GM19351 (cell line): ENCODE measurements around the gene SRGAP3.

Experiments
- ATAC-seq: cut with Tn5 transposase; IDR thresholded peaks from one replicate; pipeline ENCODE4 v1.9.1; 2021; ENCODE audit warnings: mild to moderate bottlenecking, moderate library complexity; ENCODE audit not compliant: unreplicated experiment

The SRGAP3 gene

DNA sequence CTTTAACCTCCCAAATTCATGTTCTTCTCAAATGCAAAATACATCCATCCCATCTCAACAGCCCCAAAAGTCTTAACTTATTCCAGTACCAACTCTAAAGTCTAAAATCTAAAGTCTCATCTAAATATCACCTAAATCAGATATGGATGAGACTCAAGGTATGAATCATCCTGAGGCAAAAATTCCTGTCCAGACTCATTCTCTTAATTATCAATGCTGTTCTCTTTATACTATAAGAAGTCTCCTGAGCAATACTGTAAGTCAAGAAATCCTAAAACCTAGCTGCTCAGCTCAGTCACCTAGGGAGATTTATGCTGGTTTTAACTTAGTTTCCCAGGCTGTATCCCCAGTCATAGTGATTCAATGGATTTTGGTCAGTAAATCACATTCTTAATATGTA, 297.3 kb downstream of the SRGAP3 start:
- ATAC-seq = no peak

DNA sequence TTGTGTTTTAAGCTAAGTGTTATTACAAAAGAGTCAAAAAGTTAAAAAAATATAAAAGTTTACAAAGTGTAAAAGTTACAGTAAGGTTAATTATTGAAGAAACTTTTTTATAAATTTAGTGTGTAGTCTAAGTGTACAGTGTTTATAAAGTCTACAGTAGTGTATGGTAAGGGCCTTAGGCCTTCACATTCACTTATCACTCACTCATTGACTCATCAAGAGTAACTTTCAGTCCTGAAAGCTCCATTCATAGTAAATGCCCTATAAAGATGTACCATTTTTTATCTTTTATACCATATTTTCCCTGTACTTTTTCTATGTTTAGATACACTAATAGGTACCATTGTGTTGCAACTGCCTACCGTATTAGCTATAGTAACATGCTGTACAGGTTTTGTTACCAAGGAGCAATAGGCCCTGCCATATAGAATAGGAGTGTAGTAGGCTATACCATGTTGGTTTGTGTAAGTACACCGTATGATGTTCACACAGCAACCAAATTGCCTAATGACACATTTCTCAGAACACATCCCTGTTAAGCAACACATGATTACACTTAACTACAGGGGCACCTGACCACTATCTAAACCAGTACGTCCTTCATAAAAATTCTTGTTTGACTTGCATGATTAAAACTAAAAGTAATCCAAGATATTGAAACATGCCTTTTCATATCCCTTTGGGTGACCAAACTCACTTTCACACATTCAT, 303.4 kb downstream of the SRGAP3 start:
- ATAC-seq = no peak

GRCh38 chr3:8942746-8943488, 306.5 kb downstream of the SRGAP3 start:
- no peak for ATAC-seq

DNA sequence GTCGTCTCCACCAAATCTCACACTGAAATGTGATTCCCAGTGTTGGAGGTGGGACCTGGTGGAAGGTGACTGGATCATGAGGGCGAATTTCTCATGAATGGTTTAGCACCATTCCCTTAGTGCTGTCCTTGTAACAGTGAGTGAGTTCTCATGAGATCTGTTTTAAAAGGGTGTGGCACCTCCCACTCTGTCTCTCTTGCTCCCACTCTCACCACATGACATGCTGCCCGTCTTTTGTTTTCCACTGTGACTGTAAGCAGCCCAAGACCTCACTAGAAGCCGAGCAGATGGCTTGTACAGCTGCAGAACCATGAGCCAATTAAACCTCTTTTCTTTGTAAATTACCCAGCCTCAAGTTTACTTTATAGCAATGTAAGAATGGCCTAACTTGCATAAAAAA, 307.3 kb downstream of the SRGAP3 start:
- no peak for ATAC-seq

GRCh38 chr3:8938021-8938420, 311.4 kb downstream of the SRGAP3 start:
- ATAC-seq = no peak

- no peak for ATAC-seq
Measured at GRCh38 chr3:8937064-8938020, 312.1 kb downstream of the SRGAP3 start.

- ATAC-seq = no peak
Measured at GRCh38 chr3:8932507-8932906, 316.9 kb downstream of the SRGAP3 start.

- no peak for ATAC-seq
Measured at GRCh38 chr3:8931342-8931741, 318.1 kb downstream of the SRGAP3 start.
